H1 (cell line): ENCODE data around the gene ALDH1A3.

ENCODE experiments used
- GTF2F1 ChIP-seq: IDR thresholded peaks from 2 replicates; pipeline ENCODE4 v1.6.1; 2012; ENCODE audit warnings: low read depth, low read length, improper control_type of control experiment, borderline replicate concordance
- RAD21 ChIP-seq, 2 experiments: IDR thresholded peaks in 1 of 2; conservative IDR thresholded peaks in 1 of 2; 2 replicates each; pipeline ENCODE4 v1.6.1; 2011; ENCODE audit warnings: low read depth in 2 of 2, low read length in 2 of 2, improper control_type of control experiment in 1 of 2, inconsistent platforms in 1 of 2, mild to moderate bottlenecking in 1 of 2, moderate library complexity in 1 of 2
- ZNF274 ChIP-seq: IDR thresholded peaks from 2 replicates; pipeline ENCODE4 v1.7.0; 2012; ENCODE audit warnings: low read length, borderline replicate concordance; ENCODE audit errors: extremely low read depth
- TF ChIP-seq, protein P1 (sequence below): IDR thresholded peaks from 2 replicates; pipeline ENCODE4 v1.6.1; 2012; ENCODE audit warnings: inconsistent platforms

DNA sequence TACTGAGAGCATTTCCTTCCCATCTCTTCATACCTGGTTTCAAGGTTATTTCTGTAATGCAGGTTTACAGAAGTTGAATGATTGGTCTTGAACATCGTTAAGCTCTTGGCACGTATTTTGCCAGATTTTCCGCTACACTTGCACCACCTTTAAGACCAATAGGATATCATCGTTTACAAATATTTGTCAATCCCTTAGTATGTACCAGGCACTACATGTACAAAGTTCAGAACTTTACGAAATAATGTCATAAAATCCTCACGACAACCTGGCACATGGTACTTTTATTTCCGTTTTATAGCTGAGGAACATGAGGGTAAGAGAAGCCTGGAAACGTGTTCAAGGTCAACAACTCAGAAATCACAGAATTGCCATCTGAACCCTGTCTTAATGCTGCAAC, 45.8 kb downstream of the ALDH1A3 start:
- TF ChIP-seq RAD21 (IDR thresholded peaks at IDR 0.05 in 1 of 2, conservative IDR thresholded peaks at IDR 0.05 in 1 of 2; ENCODE audit: low read depth in 2 of 2, low read length in 2 of 2) (no peak), GTF2F1 (no peak), ZNF274 (no peak)
- TF ChIP-seq, protein P1, sequence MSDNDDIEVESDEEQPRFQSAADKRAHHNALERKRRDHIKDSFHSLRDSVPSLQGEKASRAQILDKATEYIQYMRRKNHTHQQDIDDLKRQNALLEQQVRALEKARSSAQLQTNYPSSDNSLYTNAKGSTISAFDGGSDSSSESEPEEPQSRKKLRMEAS: no peak
